PC-9 (cell line): ENCODE results near the gene ASIC3. TPM values are rescaled to one million over a fixed set of nuclear protein-coding genes. Genes with fewer than 3 reads are reported as not detected.

Experiments
- BruUV-seq: library from RNA; stranded (reverse); fragments of 400-500 nt; replicated peaks from 2 replicates; lab custom pipeline; 2021; lab: Mats Ljungman, UMichigan
- CTCF ChIA-PET: fragments of 300-600 bp; sonication (Branson Sonifier 250); formaldehyde crosslinking; loops from one replicate; lab custom pipeline; 2022; ENCODE audit warnings: antibody characterized with exemption; lab: Charles Lee
- POLR2A ChIA-PET: fragments of 300-600 bp; sonication (Branson Sonifier 250); formaldehyde crosslinking; loops from one replicate; lab custom pipeline; 2022; ENCODE audit warnings: antibody characterized with exemption; ENCODE audit not compliant: unreplicated experiment; lab: Charles Lee
- DNase-seq, 2 experiments: peaks; one replicate each; pipeline versions ENCODE4 v3.0.0 to v3.0.0-alpha.2; 2015 to 2022; ENCODE audit warnings: mixed read lengths in 1 of 2
- H2AFZ ChIP-seq: fragments of 200-600 bp; sonication (generic); 2 replicates; pipeline ENCODE4 v1.8.1; 2017; ENCODE audit warnings: antibody characterized with exemption
- H3F3A ChIP-seq: fragments of 200-600 bp; sonication (generic); 2 replicates; pipeline ENCODE4 v1.8.1; 2017; ENCODE audit warnings: antibody characterized with exemption, mild to moderate bottlenecking, low read depth; ENCODE audit not compliant: insufficient read depth
- H3K27ac ChIP-seq: fragments of 200-600 bp; sonication (generic); 2 replicates; pipeline ENCODE4 v1.6.1; 2016; ENCODE audit warnings: mixed run types
- H3K27me3 ChIP-seq: fragments of 200-600 bp; sonication (generic); 2 replicates; pipeline ENCODE4 v1.6.1; 2016; ENCODE audit warnings: low read depth, mixed run types; ENCODE audit not compliant: insufficient read depth
- H3K36me3 ChIP-seq: fragments of 200-600 bp; sonication (generic); 2 replicates; pipeline ENCODE4 v1.6.1; 2016; ENCODE audit warnings: low read depth, mixed run types
- H3K4me1 ChIP-seq: fragments of 200-600 bp; sonication (generic); replicated peaks from 2 replicates; pipeline ENCODE4 v1.6.1; 2016; ENCODE audit warnings: mixed run types; ENCODE audit not compliant: insufficient read depth
- H3K4me2 ChIP-seq: fragments of 200-600 bp; sonication (generic); 2 replicates; pipeline ENCODE4 v1.6.1; 2017; ENCODE audit warnings: mixed run types
- H3K4me3 ChIP-seq: fragments of 200-600 bp; sonication (generic); 2 replicates; pipeline ENCODE4 v1.6.1; 2016; ENCODE audit warnings: mixed run types
- H3K79me2 ChIP-seq: fragments of 200-600 bp; sonication (generic); 2 replicates; pipeline ENCODE4 v1.6.1; 2017; ENCODE audit warnings: low read depth, mixed run types
- H3K9me2 ChIP-seq: fragments of 200-600 bp; sonication (generic); 2 replicates; pipeline ENCODE4 v1.8.1; 2017; ENCODE audit warnings: mild to moderate bottlenecking; ENCODE audit not compliant: insufficient read depth
- H3K9me3 ChIP-seq: fragments of 200-600 bp; sonication (generic); 2 replicates; pipeline ENCODE4 v1.8.1; 2016; ENCODE audit warnings: low read depth; ENCODE audit not compliant: insufficient read depth
- H4K20me1 ChIP-seq: fragments of 200-600 bp; sonication (generic); 2 replicates; pipeline ENCODE4 v1.8.1; 2017; ENCODE audit not compliant: insufficient read depth
- EZH2 ChIP-seq: fragments of 200-600 bp; sonication (generic); IDR thresholded peaks from 2 replicates; pipeline ENCODE4 v1.8.0; 2017; ENCODE audit warnings: antibody characterized with exemption, low read depth
- intact Hi-C: fragments of 100-400 bp; cut with micrococcal nuclease; formaldehyde crosslinking; loops from one replicate; pipeline ENCODE4 v1.10.0; 2022; ENCODE audit not compliant: unreplicated experiment
- total RNA-seq: library from RNA; stranded (reverse); gene quantifications from 2 replicates; pipeline ENCODE4 v1.2.3, GENCODE V29; 2021
- TF ChIP-seq, protein P1 (sequence below): fragments of 200-600 bp; sonication (generic); conservative IDR thresholded peaks from 2 replicates; pipeline ENCODE4 v1.6.1; 2017; ENCODE audit warnings: mixed run types, antibody characterized with exemption, mild to moderate bottlenecking, moderate library complexity

The ASIC3 gene
- total RNA-seq, 1 experiment from 2014 or later: 10.5 TPM

DNA sequence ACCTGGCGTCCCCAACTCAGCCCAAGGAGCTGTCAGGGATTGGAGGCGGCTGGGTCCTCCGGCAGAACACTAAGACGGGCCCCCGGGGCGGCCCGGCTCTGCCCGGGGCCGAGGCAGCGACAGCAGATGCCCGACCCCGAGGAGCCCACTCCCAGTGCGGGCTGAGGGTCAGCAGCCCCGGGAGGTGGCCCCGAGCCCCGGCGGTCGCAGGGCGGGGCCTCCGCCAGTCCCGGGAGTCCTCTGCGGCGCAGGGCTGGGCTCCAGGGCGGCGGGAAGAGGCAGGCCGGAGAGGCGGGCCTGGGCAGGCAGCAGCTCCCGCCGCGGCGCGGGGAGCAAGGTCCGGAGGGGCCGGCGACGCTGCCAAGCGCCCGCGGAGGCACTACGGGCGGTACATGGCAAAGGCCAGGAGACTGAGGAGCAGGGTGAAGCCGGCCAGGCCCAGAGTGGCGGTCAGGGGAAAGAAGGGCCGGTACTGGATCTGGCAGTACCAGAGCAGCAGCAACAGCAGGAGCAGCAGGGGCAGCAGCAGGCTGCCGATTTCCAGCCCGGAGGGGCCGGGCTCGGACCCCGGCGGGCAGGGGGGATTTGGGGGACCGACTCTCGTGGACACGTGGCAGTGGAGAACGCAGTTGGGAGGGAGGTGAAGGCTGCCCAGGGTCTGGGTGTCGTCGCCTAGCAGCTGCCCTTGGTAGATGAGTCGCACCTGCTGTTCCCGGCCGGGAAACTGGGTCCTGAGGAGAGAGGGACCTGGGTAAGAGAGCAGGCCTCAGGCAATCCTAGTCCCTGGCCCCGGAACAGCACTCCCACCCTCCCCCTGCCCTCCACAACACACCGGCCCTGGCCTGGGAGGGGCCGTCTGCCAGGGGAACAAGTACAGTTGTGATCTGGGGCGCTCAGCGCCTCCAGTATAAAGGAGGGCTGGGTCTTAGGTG, 33.1 kb downstream of the ASIC3 start:
- peak overlapping the region; percentile 89 for H2AFZ ChIP-seq
- POLR2A ChIA-PET: interaction anchor here (0.6 kb wide), 1 partner anchor 18 kb away, joined by 3 read pairs; no protein-coding TSS in a partner anchor
- peak in 1 of 2 experiments; percentile 56 for DNase-seq
- TF ChIP-seq, protein P1, sequence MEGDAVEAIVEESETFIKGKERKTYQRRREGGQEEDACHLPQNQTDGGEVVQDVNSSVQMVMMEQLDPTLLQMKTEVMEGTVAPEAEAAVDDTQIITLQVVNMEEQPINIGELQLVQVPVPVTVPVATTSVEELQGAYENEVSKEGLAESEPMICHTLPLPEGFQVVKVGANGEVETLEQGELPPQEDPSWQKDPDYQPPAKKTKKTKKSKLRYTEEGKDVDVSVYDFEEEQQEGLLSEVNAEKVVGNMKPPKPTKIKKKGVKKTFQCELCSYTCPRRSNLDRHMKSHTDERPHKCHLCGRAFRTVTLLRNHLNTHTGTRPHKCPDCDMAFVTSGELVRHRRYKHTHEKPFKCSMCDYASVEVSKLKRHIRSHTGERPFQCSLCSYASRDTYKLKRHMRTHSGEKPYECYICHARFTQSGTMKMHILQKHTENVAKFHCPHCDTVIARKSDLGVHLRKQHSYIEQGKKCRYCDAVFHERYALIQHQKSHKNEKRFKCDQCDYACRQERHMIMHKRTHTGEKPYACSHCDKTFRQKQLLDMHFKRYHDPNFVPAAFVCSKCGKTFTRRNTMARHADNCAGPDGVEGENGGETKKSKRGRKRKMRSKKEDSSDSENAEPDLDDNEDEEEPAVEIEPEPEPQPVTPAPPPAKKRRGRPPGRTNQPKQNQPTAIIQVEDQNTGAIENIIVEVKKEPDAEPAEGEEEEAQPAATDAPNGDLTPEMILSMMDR: no peak
- TF ChIP-seq EZH2: no peak
- intact Hi-C loops: loop anchor here (10.0 kb wide), 1 partner anchor 107 kb away; the partner anchor contains the start of gene KCNH2
- H3K9me2 ChIP-seq: no peaks in the 10 kb centered on the region
- BruUV-seq: no TSS peak
- H3K79me2 ChIP-seq: peaks cover 38% of the 10 kb centered on the region
- peak overlapping the region; percentile 100 for H3K4me2 ChIP-seq
- peaks cover 37% of the 10 kb centered on the region for H3K4me1 ChIP-seq
- no peaks in the 10 kb centered on the region for H3K27me3 ChIP-seq
- peak overlapping the region; percentile 70 for H3K27ac ChIP-seq
- peaks cover 63% of the 10 kb centered on the region for H3F3A ChIP-seq
- peak overlapping the region; percentile 89 for H3K4me3 ChIP-seq
- no peaks in the 10 kb centered on the region for H3K36me3 ChIP-seq
- CTCF ChIA-PET: interaction anchor here (0.7 kb wide), 1 partner anchor 53 kb away, joined by 3 read pairs; the partner anchor contains the start of gene ABCB8
- H3K9me3 ChIP-seq: no peaks in the 10 kb centered on the region
- H4K20me1 ChIP-seq: peaks cover 8% of the 10 kb centered on the region; the same call in 1 of the 2 replicates

DNA sequence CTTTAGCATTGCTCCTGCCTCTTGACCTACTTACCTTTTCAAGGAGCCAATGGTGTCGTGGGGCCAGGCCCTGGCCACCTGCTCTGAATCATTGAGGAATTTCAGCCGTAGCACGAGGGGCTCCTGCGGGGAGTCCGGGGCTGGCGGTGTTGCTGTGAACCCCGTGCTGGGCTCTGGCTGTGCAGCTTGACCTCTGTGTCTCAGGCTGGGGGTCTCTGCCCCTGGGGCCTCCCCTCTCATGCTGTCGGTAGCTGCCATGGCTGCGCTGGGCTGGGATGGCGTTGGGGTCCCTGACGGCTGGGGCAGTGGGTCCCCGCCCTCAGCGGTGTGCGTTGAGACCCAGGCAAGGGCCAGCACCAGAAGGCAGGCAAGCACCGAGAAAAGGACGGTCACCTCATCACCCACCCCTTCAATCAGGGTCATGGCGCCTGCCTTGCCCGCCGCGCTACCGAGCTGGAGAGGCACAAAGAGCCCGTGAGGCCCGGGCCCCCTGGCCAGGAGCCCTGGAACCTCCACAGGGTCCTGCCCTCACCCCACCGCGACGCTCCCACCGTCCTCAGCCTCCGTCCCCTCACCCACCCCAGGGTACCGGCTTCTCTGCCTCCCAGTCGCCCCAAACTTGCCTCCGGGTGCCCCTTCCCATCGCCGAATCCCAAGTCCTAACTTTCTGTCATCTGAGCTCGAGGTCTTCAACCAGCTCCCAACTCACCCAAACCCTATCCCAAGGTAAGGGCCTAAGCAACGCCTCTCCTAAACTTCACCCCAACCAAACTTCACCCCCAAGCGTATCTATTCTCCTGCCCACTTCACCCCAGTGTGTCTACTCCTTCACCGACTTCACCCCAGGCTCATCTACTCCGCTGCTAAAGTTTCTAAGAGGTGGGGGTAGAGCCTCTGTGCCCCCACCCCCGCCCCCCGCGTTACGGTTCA, 34.1 kb downstream of the ASIC3 start:
- Histone ChIP-seq H3K79me2 (peaks cover 43% of the 10 kb centered on the region), H3K4me2 (peak overlapping the region; percentile 100), H3F3A (peaks cover 55% of the 10 kb centered on the region; the same call in 1 of the 2 replicates), H3K4me1 (peaks cover 37% of the 10 kb centered on the region), H3K27ac (peak overlapping the region; percentile 70; the same call in 1 of the 2 replicates), H3K36me3 (no peaks in the 10 kb centered on the region), H2AFZ (peak overlapping the region; percentile 83), H3K27me3 (no peaks in the 10 kb centered on the region), H4K20me1 (peaks cover 8% of the 10 kb centered on the region; the same call in 1 of the 2 replicates), H3K9me2 (no peaks in the 10 kb centered on the region), H3K4me3 (peak overlapping the region; percentile 89), H3K9me3 (no peaks in the 10 kb centered on the region)
- DNase-seq: no peak
- TF ChIP-seq, protein P1: no peak
- TF ChIP-seq EZH2: no peak
- intact Hi-C loops: loop anchor here (10.0 kb wide), 1 partner anchor 108 kb away; the partner anchor contains the start of gene KCNH2
- POLR2A ChIA-PET: interaction anchor here (0.5 to 0.8 kb wide), 2 partner anchors 54 to 179 kb away, joined by 3 to 13 read pairs; partner anchors contain the start of gene ABCB8
- CTCF ChIA-PET: interaction anchor here (0.6 to 1.0 kb wide), 3 partner anchors 19 to 1003 kb away, joined by 3 to 5 read pairs (median 4); partner anchors contain the start of gene ABCF2
- no TSS peak for BruUV-seq
